Ureter (tissue), 1 donor: Measurements from ENCODE around the gene NTF4. TPM values are rescaled to one million over a fixed set of nuclear protein-coding genes. Genes with fewer than 3 reads are reported as not detected.

Source experiments
- DNase-seq: peaks from one replicate; pipeline ENCODE4 v3.0.0-alpha.2; 2020; ENCODE audit warnings: low spot score
- total RNA-seq: library from RNA; stranded (reverse); gene quantifications from one replicate; pipeline ENCODE4 v1.2.4, GENCODE V29; 2023
- donor health status: DM: yes; HTN: yes; CAD: no.

NTF4 gene
- total RNA-seq, result 20.6 TPM

GRCh38 chr19:49064768-49065611 is at the start of gene NTF4:
TSS of gene NTF4 (minus strand) at chr19:49064818. CDS start at chr19:49061997, 2,821 bp downstream.
- no peak for DNase-seq

GRCh38 chr19:49113762-49114629 is 49.4 kb upstream of the NTF4 start, which contains the start of gene LIN7B:
TSS of gene LIN7B (plus strand) at chr19:49114370. CDS start at chr19:49114405, 35 bp downstream.
- no peak for DNase-seq

- DNase-seq, result no peak
Measured at GRCh38 chr19:49111218-49111998, 46.8 kb upstream of the NTF4 start.

GRCh38 chr19:49110567-49110966 is 45.9 kb upstream of the NTF4 start:
- no peak for DNase-seq

- DNase-seq, result no peak
Measured at GRCh38 chr19:49109569-49110233, 45.1 kb upstream of the NTF4 start.

- no peak for DNase-seq
Measured at GRCh38 chr19:49109051-49109450, 44.4 kb upstream of the NTF4 start.

- no peak for DNase-seq
Measured at GRCh38 chr19:49107625-49108459, 43.2 kb upstream of the NTF4 start.

- no peak for DNase-seq
Measured at GRCh38 chr19:49106648-49107135, 42.1 kb upstream of the NTF4 start.

GRCh38 chr19:49104229-49104864 is 39.7 kb upstream of the NTF4 start:
- no peak for DNase-seq

GRCh38 chr19:49103331-49104085 is 38.9 kb upstream of the NTF4 start:
- DNase-seq, result no peak

GRCh38 chr19:49102303-49102702 is 37.7 kb upstream of the NTF4 start:
- DNase-seq, result no peak

- no peak for DNase-seq
Measured at GRCh38 chr19:49101160-49101559, 36.5 kb upstream of the NTF4 start.

- DNase-seq, result no peak
Measured at GRCh38 chr19:49098795-49099194, 34.2 kb upstream of the NTF4 start.

GRCh38 chr19:49097453-49098288 is 33.1 kb upstream of the NTF4 start:
- DNase-seq, result peak; percentile 75

GRCh38 chr19:49094505-49095482 is 30.2 kb upstream of the NTF4 start:
- no peak for DNase-seq

GRCh38 chr19:49092686-49093085 is 28.1 kb upstream of the NTF4 start:
- no peak for DNase-seq
